Measurements from ENCODE around the gene BEND7. TPM values are rescaled to one million over a fixed set of nuclear protein-coding genes. Genes with fewer than 3 reads are reported as not detected.

Gene BEND7
- total and polyA plus RNA-seq, 2 of the 13 experiments (the other 11 are each of a cell fraction or from before 2014, with no cell fraction given) = 14.1 to 17.1 TPM

DNA sequence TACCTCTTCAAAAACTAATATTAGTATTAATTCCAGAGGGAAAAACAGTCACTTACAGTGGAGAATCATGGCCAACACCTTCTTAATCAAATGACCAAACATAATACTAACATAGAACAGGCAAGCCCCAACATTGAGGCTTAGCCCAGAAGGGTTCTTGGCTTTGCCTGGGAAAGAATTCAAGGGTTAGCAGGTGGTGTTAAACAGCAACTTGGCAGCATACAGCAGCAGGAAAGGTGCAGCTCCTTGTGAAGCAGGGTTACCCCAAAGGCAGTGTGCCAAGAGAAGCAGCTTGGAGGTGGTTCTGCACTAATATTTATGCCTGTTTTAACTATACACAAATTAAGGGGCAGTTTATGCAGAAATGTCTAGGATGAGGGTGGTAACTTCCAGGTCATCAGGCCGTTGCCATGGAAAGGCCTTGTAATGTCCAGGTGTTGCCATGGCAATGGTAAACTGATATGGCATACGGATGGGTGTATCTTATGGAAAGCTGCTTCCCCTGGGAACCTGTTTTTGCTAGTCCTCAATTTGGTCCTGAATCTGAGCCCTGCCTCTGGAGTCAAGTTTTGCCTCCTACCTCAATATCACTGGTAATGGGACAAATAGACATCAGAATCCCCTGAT lies 27.2 kb upstream of the BEND7 start:
- no peak overlapping the region for H3K4me3 ChIP-seq (replicated peaks in 1 of 3; ENCODE audit: insufficient read depth in 1 of 3, low read depth in 2 of 3, low read length in 3 of 3)
- TF ChIP-seq ZNF567 (CRISPR knock-in tag; IDR thresholded peaks at IDR 0.05; ENCODE audit: borderline replicate concordance) = no peak
- TF ChIP-seq RFX3 (CRISPR knock-in tag; IDR thresholded peaks at IDR 0.05) = peak; percentile 40; the same call in 1 of the 2 replicates
- no peak for TF ChIP-seq ZFYVE20 (CRISPR knock-in tag; IDR thresholded peaks at IDR 0.05; ENCODE audit: borderline replicate concordance, low read depth)
- no peak for TF ChIP-seq GTF3A (CRISPR knock-in tag; conservative IDR thresholded peaks at IDR 0.05)
- no peak for TF ChIP-seq FOXM1 (CRISPR knock-in tag; IDR thresholded peaks at IDR 0.05)
- TF ChIP-seq ZNF382 (CRISPR knock-in tag; IDR thresholded peaks at IDR 0.05; ENCODE audit: borderline replicate concordance) = no peak
- no peak for TF ChIP-seq ZNF253 (CRISPR knock-in tag; IDR thresholded peaks at IDR 0.05; ENCODE audit: borderline replicate concordance)
- TF ChIP-seq PHF20 (CRISPR knock-in tag; IDR thresholded peaks at IDR 0.05) = no peak
- peak; percentile 36; the same call in 1 of the 2 replicates for TF ChIP-seq RFX1 (IDR thresholded peaks at IDR 0.05)
- no peak for TF ChIP-seq ZSCAN25 (CRISPR knock-in tag; IDR thresholded peaks at IDR 0.05)
- TF ChIP-seq HNRNPK (IDR thresholded peaks at IDR 0.05; ENCODE audit: low read depth, low read length, poor library complexity, severe bottlenecking) = no peak
- in situ Hi-C loops (cut with HindIII; ENCODE audit: extremely low pct_ligation_motif_present, low pct_unique_long_range_greater_than_20kb) = no loop called here
- H2AFZ ChIP-seq (ENCODE audit: low read length) = no peak overlapping the region
- no peak overlapping the region for H3K4me2 ChIP-seq (ENCODE audit: low read depth, low read length)
- no peaks in the 10 kb centered on the region for H3K79me2 ChIP-seq (ENCODE audit: insufficient read depth, low read length)
- no peaks in the 10 kb centered on the region for H4K20me1 ChIP-seq (ENCODE audit: insufficient read depth, low read length)
- no peaks in the 10 kb centered on the region; a peak in 1 of 5 replicates for H3K27me3 ChIP-seq (ENCODE audit: control insufficient read depth in 1 of 2, insufficient read depth in 2 of 2, low read length in 2 of 2)
- no peaks in the 10 kb centered on the region for H3K36me3 ChIP-seq (replicated peaks in 1 of 2; ENCODE audit: control insufficient read depth in 1 of 2, insufficient read depth in 2 of 2, low read length in 2 of 2)
- ChIA-PET POLR2A (no interaction called here), CTCF (ENCODE audit: low intra/inter-chr PET ratio, low total read pairs) (no interaction called here)
- no peak for FAIRE-seq
- no peak overlapping the region for H3K9ac ChIP-seq (ENCODE audit: insufficient read depth, low read depth, low read length)
- no peaks in the 10 kb centered on the region for H3K9me3 ChIP-seq (ENCODE audit: low read length)
- H3K27ac ChIP-seq (ENCODE audit: extremely low read length, insufficient read depth, low read length) = no peak overlapping the region
- intact Hi-C loops (cut with micrococcal nuclease; ENCODE audit: unreplicated experiment) = no loop called here
- no TSS peak for BruUV-seq (replicated peaks)
- no peaks in the 10 kb centered on the region for H3K4me1 ChIP-seq (ENCODE audit: insufficient read depth, low read length)
- no peak for DNase-seq (ENCODE audit: low spot score)
- no peak for ATAC-seq
- WGBS (ENCODE audit: low lambda C conversion rate) = 0% methylated on average over 2 of the region's 2 CpGs

Data from HepG2 (cell line).